Muscle of leg (tissue), 11 donors: ENCODE measurements around the gene LHX4. TPM values are rescaled to one million over a fixed set of nuclear protein-coding genes. Genes with fewer than 3 reads are reported as not detected.
A peak's percentile ranks its signal among the peaks of the same experiment; 100 is the strongest.

Source experiments
- DNase-seq: peaks from one replicate; pipeline ENCODE4 v3.0.0; 2013
- H3K27ac ChIP-seq: one replicate; pipeline ENCODE4 v1.5.1; 2013; ENCODE audit warnings: mild to moderate bottlenecking, low read length, control low read depth
- H3K27me3 ChIP-seq: one replicate; pipeline ENCODE4 v1.6.1; 2013; ENCODE audit warnings: low read length; ENCODE audit not compliant: control insufficient read depth, insufficient read depth
- H3K36me3 ChIP-seq: one replicate; pipeline ENCODE4 v1.6.1; 2013; ENCODE audit warnings: low read length; ENCODE audit not compliant: control insufficient read depth, insufficient read depth
- H3K4me1 ChIP-seq: one replicate; pipeline ENCODE4 v1.6.1; 2013; ENCODE audit warnings: low read length; ENCODE audit not compliant: control insufficient read depth, insufficient read depth
- H3K4me3 ChIP-seq: one replicate; pipeline ENCODE4 v1.5.1; 2013; ENCODE audit warnings: low read length, control low read depth
- H3K9me3 ChIP-seq: replicated peaks from 2 replicates; pipeline ENCODE4 v1.6.1; 2013; ENCODE audit warnings: low read depth, low read length; ENCODE audit not compliant: control insufficient read depth
- WGBS: methylation state at CpG from one replicate; pipeline ENCODE4 v1.1.5; 2013; ENCODE audit warnings: missing lambda C conversion rate; ENCODE audit not compliant: insufficient coverage; 5-methylcytosine and 5-hydroxymethylcytosine counted together
- polyA plus RNA-seq, 8 donors: library from polyadenylated mRNA; unstranded; fragments of 120-200 nt; gene quantifications; one replicate each; pipeline versions ENCODE4 v1.2.1 to v1.2.3, GENCODE V29; 2013; ENCODE audit warnings: inconsistent platforms in 1 of 8, low replicate concordance in 1 of 8; ENCODE audit not compliant: insufficient read length in 8 of 8, insufficient read depth in 1 of 8
- total RNA-seq: library from RNA; stranded (reverse); fragments of 120-200 nt; gene quantifications from one replicate; pipeline ENCODE4 v1.2.4, GENCODE V29; 2013

LHX4 gene
- total and polyA plus RNA-seq, 9 donors, result 0.04 to 2.1 (median 1.1) TPM

- no peak for DNase-seq
- H3K27me3 ChIP-seq, result peaks cover 34% of the 10 kb centered on the region
- 50% methylated on average over 2 of the region's 9 CpGs for WGBS
- no peaks in the 10 kb centered on the region for H3K36me3 ChIP-seq
- no peak overlapping the region for H3K27ac ChIP-seq
- H3K9me3 ChIP-seq, result no peaks in the 10 kb centered on the region
- H3K4me1 ChIP-seq, result peaks cover 15% of the 10 kb centered on the region
- H3K4me3 ChIP-seq, result no peak overlapping the region
Observed at GRCh38 chr1:180265201-180265600, 35.1 kb downstream of the LHX4 start.

- WGBS, result 70% methylated on average over 3 of the region's 4 CpGs
- Histone ChIP-seq H3K27ac (no peak overlapping the region), H3K4me1 (peaks cover 19% of the 10 kb centered on the region), H3K36me3 (no peaks in the 10 kb centered on the region), H3K9me3 (no peaks in the 10 kb centered on the region), H3K4me3 (no peak overlapping the region), H3K27me3 (peaks cover 28% of the 10 kb centered on the region)
- DNase-seq, result no peak
Observed at GRCh38 chr1:180265871-180266270, 35.8 kb downstream of the LHX4 start.

- 73% methylated on average over 26 of the region's 28 CpGs for WGBS
- Histone ChIP-seq H3K27ac (no peak overlapping the region), H3K27me3 (peaks cover 22% of the 10 kb centered on the region), H3K4me1 (peaks cover 26% of the 10 kb centered on the region), H3K36me3 (no peaks in the 10 kb centered on the region), H3K4me3 (no peak overlapping the region), H3K9me3 (no peaks in the 10 kb centered on the region)
- no peak for DNase-seq
Observed at GRCh38 chr1:180266275-180267210, 36.5 kb downstream of the LHX4 start.

- no peak overlapping the region for H3K4me3 ChIP-seq
- WGBS, result 93% methylated on average over 12 of the region's 12 CpGs
- peaks cover 29% of the 10 kb centered on the region for H3K4me1 ChIP-seq
- H3K27ac ChIP-seq, result no peak overlapping the region
- DNase-seq, result no peak
- peaks cover 22% of the 10 kb centered on the region for H3K27me3 ChIP-seq
- no peaks in the 10 kb centered on the region for H3K36me3 ChIP-seq
- no peaks in the 10 kb centered on the region for H3K9me3 ChIP-seq
Observed at GRCh38 chr1:180267211-180267561, 37.1 kb downstream of the LHX4 start.

- peaks cover 29% of the 10 kb centered on the region for H3K4me1 ChIP-seq
- H3K27ac ChIP-seq, result no peak overlapping the region
- H3K4me3 ChIP-seq, result no peak overlapping the region
- H3K36me3 ChIP-seq, result peaks cover 3% of the 10 kb centered on the region
- WGBS, result 62% methylated on average over 3 of the region's 5 CpGs
- peaks cover 18% of the 10 kb centered on the region for H3K27me3 ChIP-seq
- H3K9me3 ChIP-seq, result no peaks in the 10 kb centered on the region
- DNase-seq, result no peak
Observed at GRCh38 chr1:180267761-180268555, 37.9 kb downstream of the LHX4 start.

GRCh38 chr1:180268556-180269075 lies 38.6 kb downstream of the LHX4 start:
- no peaks in the 10 kb centered on the region for H3K9me3 ChIP-seq
- 45% methylated on average over 6 of the region's 9 CpGs for WGBS
- peaks cover 11% of the 10 kb centered on the region for H3K27me3 ChIP-seq
- no peak for DNase-seq
- peaks cover 29% of the 10 kb centered on the region for H3K4me1 ChIP-seq
- H3K36me3 ChIP-seq, result peaks cover 7% of the 10 kb centered on the region
- H3K4me3 ChIP-seq, result no peak overlapping the region
- H3K27ac ChIP-seq, result no peak overlapping the region

- Histone ChIP-seq H3K4me3 (no peak overlapping the region), H3K36me3 (peaks cover 17% of the 10 kb centered on the region), H3K4me1 (peaks cover 29% of the 10 kb centered on the region), H3K9me3 (no peaks in the 10 kb centered on the region), H3K27ac (peak overlapping the region; percentile 3), H3K27me3 (peaks cover 5% of the 10 kb centered on the region)
- peak; percentile 62 for DNase-seq
- 63% methylated on average over 8 of the region's 14 CpGs for WGBS
Observed at GRCh38 chr1:180269645-180270529, 39.8 kb downstream of the LHX4 start.

GRCh38 chr1:180270530-180271271 lies 40.6 kb downstream of the LHX4 start:
- DNase-seq, result no peak
- Histone ChIP-seq H3K9me3 (no peaks in the 10 kb centered on the region), H3K36me3 (peaks cover 20% of the 10 kb centered on the region), H3K4me3 (no peak overlapping the region), H3K27ac (peak overlapping the region; percentile 3), H3K27me3 (peaks cover 5% of the 10 kb centered on the region), H3K4me1 (peaks cover 29% of the 10 kb centered on the region)
- 45% methylated on average over 3 of the region's 8 CpGs for WGBS
